Smooth muscle cell (in vitro differentiated cells): Measurements from ENCODE around the gene KIF26B. TPM values are rescaled to one million over a fixed set of nuclear protein-coding genes. Genes with fewer than 3 reads are reported as not detected.

Source experiments
- DNase-seq: peaks from one replicate; lab custom pipeline; 2025; ENCODE audit not compliant: unreplicated experiment; lab: John Stamatoyannopoulos, UW
- H2AFZ ChIP-seq: fragments of 200-600 bp; sonication (generic); 2 replicates; pipeline ENCODE4 v1.6.0; 2016; ENCODE audit warnings: antibody characterized with exemption, low read depth, mild to moderate bottlenecking
- H3F3A ChIP-seq: fragments of 200-600 bp; sonication (generic); 2 replicates; pipeline ENCODE4 v1.6.0; 2017; ENCODE audit warnings: antibody characterized with exemption, low read depth
- H3K27ac ChIP-seq: fragments of 200-600 bp; sonication (generic); 2 replicates; pipeline ENCODE4 v1.5.1; 2016; ENCODE audit warnings: low read depth, mild to moderate bottlenecking
- H3K27me3 ChIP-seq: fragments of 200-600 bp; sonication (generic); 2 replicates; pipeline ENCODE4 v1.6.1; 2016; ENCODE audit warnings: low read depth, mild to moderate bottlenecking
- H3K36me3 ChIP-seq: fragments of 200-600 bp; sonication (generic); 2 replicates; pipeline ENCODE4 v1.5.1; 2016; ENCODE audit warnings: low read depth
- H3K4me1 ChIP-seq: fragments of 200-600 bp; sonication (generic); 2 replicates; pipeline ENCODE4 v1.5.1; 2016; ENCODE audit warnings: low read depth
- H3K4me2 ChIP-seq: fragments of 200-600 bp; sonication (generic); 2 replicates; pipeline ENCODE4 v1.6.0; 2016; ENCODE audit warnings: mild to moderate bottlenecking
- H3K4me3 ChIP-seq: fragments of 200-600 bp; sonication (generic); 2 replicates; pipeline ENCODE4 v1.5.1; 2016; ENCODE audit warnings: mild to moderate bottlenecking
- H3K79me2 ChIP-seq: fragments of 200-600 bp; sonication (generic); 2 replicates; pipeline ENCODE4 v1.6.0; 2016; ENCODE audit warnings: low read depth, mild to moderate bottlenecking
- H3K9ac ChIP-seq: fragments of 200-600 bp; sonication (generic); 2 replicates; pipeline ENCODE4 v1.6.0; 2016; ENCODE audit warnings: low read depth
- H3K9me3 ChIP-seq: fragments of 200-600 bp; sonication (generic); replicated peaks from 2 replicates; pipeline ENCODE4 v1.5.1; 2016; ENCODE audit warnings: low read depth
- H4K20me1 ChIP-seq: fragments of 200-600 bp; sonication (generic); 2 replicates; pipeline ENCODE4 v1.6.0; 2016; ENCODE audit warnings: low read depth
- CTCF ChIP-seq: fragments of 200-600 bp; sonication (generic); IDR thresholded peaks from 2 replicates; pipeline ENCODE4 v1.5.1; 2017; ENCODE audit warnings: borderline replicate concordance, mild to moderate bottlenecking, antibody characterized with exemption; ENCODE audit not compliant: insufficient read depth, poor library complexity, severe bottlenecking
- WGBS: methylation state at CpG from one replicate; pipeline ENCODE4 v1.1.7; 2016; ENCODE audit warnings: low lambda C conversion rate; 5-methylcytosine and 5-hydroxymethylcytosine counted together
- polyA plus RNA-seq: library from polyadenylated mRNA; unstranded; fragments of >200 nt; fragmentation: Nextera tagmentation; extraction: Ambion mirVana; gene quantifications from 2 replicates; pipeline ENCODE4 v1.2.1, GENCODE V29; 2016
- total RNA-seq: library from RNA; depleted of rRNA; stranded (reverse); fragments of >200 nt; gene quantifications from 2 replicates; pipeline ENCODE4 v1.2.3, GENCODE V29; 2014

KIF26B gene
- total and polyA plus RNA-seq, 2 experiments from 2014 or later, result 24.9 to 43.3 TPM

- 43% methylated on average over 18 of the region's 18 CpGs for WGBS
These were observed 216.3 kb downstream of the KIF26B start for GRCh38 chr1:245370905-245371581.

GRCh38 chr1:245373131-245373530, 218.3 kb downstream of the KIF26B start:
- Histone ChIP-seq H3K4me2 (no peak overlapping the region), H2AFZ (no peak overlapping the region), H3F3A (peaks cover 30% of the 10 kb centered on the region), H3K9ac (no peak overlapping the region), H3K4me1 (no peaks in the 10 kb centered on the region), H3K36me3 (peaks cover 8% of the 10 kb centered on the region), H3K9me3 (no peaks in the 10 kb centered on the region), H3K4me3 (no peak overlapping the region), H3K79me2 (peaks cover 6% of the 10 kb centered on the region), H3K27ac (no peak overlapping the region), H4K20me1 (peaks cover 12% of the 10 kb centered on the region), H3K27me3 (no peaks in the 10 kb centered on the region)
- TF ChIP-seq CTCF, result no peak
- no peak for DNase-seq
- WGBS, result 95% methylated on average over 4 of the region's 4 CpGs

More at GRCh38 chr1:245370905-245371581, 216.3 kb downstream of the KIF26B start:
- H3K36me3 ChIP-seq, result peaks cover 8% of the 10 kb centered on the region
- H3K79me2 ChIP-seq, result peaks cover 6% of the 10 kb centered on the region
- TF ChIP-seq CTCF, result no peak
- peaks cover 20% of the 10 kb centered on the region for H4K20me1 ChIP-seq
- no peak overlapping the region for H3K9ac ChIP-seq
- no peaks in the 10 kb centered on the region for H3K4me1 ChIP-seq
- H3K4me3 ChIP-seq, result no peak overlapping the region
- peaks cover 21% of the 10 kb centered on the region for H3F3A ChIP-seq
- H3K9me3 ChIP-seq, result no peaks in the 10 kb centered on the region
- H2AFZ ChIP-seq, result no peak overlapping the region
- H3K27ac ChIP-seq, result peak overlapping the region; percentile 72
- peak overlapping the region; percentile 12 for H3K4me2 ChIP-seq
- DNase-seq, result no peak
- H3K27me3 ChIP-seq, result no peaks in the 10 kb centered on the region

DNA sequence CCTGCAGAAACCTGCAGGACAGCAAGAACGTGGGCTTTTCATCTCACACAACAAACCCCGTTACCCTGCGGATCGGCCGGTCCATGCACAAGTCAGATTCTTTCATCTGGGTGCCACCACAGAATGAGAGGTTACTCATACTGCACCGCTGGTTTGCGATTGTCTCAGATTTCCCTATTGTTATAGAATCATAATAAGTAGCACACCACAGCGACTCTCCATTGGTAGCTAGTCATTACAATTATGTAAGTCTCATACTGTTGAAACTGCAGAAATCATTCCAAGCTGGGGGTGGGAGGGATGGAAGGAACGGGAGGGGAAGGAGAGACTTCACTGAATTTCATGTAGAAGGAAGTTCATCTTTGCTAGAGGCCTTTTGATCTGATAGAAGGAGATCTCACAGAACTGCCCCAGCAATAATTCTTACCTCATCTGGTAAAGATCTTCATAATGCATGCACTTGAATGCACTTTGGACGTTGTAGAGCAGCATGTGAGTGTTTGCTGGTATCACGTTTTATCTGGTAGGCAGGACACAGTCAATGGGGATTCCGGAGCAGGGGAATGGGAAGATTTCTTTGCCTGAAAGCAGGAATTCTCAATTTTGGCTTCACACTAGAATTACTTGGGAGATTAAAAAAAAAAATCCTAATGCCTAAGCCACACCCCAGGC, 221.1 kb downstream of the KIF26B start:
- H3K36me3 ChIP-seq, result peaks cover 8% of the 10 kb centered on the region
- no peak for TF ChIP-seq CTCF
- no peak overlapping the region for H3K4me3 ChIP-seq
- no peak overlapping the region for H3K4me2 ChIP-seq
- H3K27ac ChIP-seq, result no peak overlapping the region
- WGBS, result 94% methylated on average over 12 of the region's 12 CpGs
- DNase-seq, result no peak
- peaks cover 6% of the 10 kb centered on the region for H3K79me2 ChIP-seq
- peaks cover 32% of the 10 kb centered on the region for H3F3A ChIP-seq
- no peaks in the 10 kb centered on the region for H3K9me3 ChIP-seq
- no peaks in the 10 kb centered on the region for H3K4me1 ChIP-seq
- no peak overlapping the region for H3K9ac ChIP-seq
- H2AFZ ChIP-seq, result no peak overlapping the region
- no peaks in the 10 kb centered on the region for H3K27me3 ChIP-seq
- peaks cover 16% of the 10 kb centered on the region for H4K20me1 ChIP-seq
